Osteoblast (primary cell): ENCODE measurements around the gene DDX1. TPM values are rescaled to one million over a fixed set of nuclear protein-coding genes. Genes with fewer than 3 reads are reported as not detected.

Experiments
- DNase-seq: peaks from one replicate; pipeline ENCODE4 v3.0.0; 2011; ENCODE audit warnings: low spot score, mixed read lengths; ENCODE audit not compliant: insufficient read length; ENCODE audit errors: missing footprints
- H2AFZ ChIP-seq: 2 replicates; pipeline ENCODE4 v1.6.0; 2011; ENCODE audit warnings: mild to moderate bottlenecking, low read length
- H3K27ac ChIP-seq: 2 replicates; pipeline ENCODE4 v1.5.1; 2011; ENCODE audit warnings: mild to moderate bottlenecking, low read depth, low read length, moderate library complexity
- H3K27me3 ChIP-seq: 2 replicates; pipeline ENCODE4 v1.6.0; 2012; ENCODE audit warnings: mild to moderate bottlenecking, control low read depth, inconsistent platforms, low read length, moderate library complexity; ENCODE audit not compliant: insufficient read depth
- H3K36me3 ChIP-seq: 2 replicates; pipeline ENCODE4 v1.5.1; 2011; ENCODE audit warnings: mild to moderate bottlenecking, low read length, control low read depth, moderate library complexity; ENCODE audit not compliant: insufficient read depth
- H3K4me1 ChIP-seq: 2 replicates; pipeline ENCODE4 v1.5.1; 2011; ENCODE audit warnings: mild to moderate bottlenecking, low read length, control low read depth, moderate library complexity; ENCODE audit not compliant: insufficient read depth
- H3K4me2 ChIP-seq: 2 replicates; pipeline ENCODE4 v1.6.0; 2011; ENCODE audit warnings: mild to moderate bottlenecking, low read length; ENCODE audit not compliant: insufficient read depth
- H3K4me3 ChIP-seq: fragments of 200-600 bp; sonication (generic); 3 replicates; pipeline ENCODE4 v1.5.1; 2012; ENCODE audit warnings: mild to moderate bottlenecking, low read length, inconsistent platforms; ENCODE audit not compliant: insufficient read depth
- H3K79me2 ChIP-seq: 2 replicates; pipeline ENCODE4 v1.6.0; 2012; ENCODE audit warnings: mild to moderate bottlenecking, low read length, control low read depth, inconsistent platforms; ENCODE audit not compliant: insufficient read depth
- H3K9me3 ChIP-seq: 2 replicates; pipeline ENCODE4 v1.5.1; 2011; ENCODE audit warnings: low read depth, low read length, control low read depth
- H4K20me1 ChIP-seq: 2 replicates; pipeline ENCODE4 v1.6.0; 2012; ENCODE audit warnings: mild to moderate bottlenecking, low read length, control low read depth; ENCODE audit not compliant: insufficient read depth
- total RNA-seq: library from RNA; depleted of rRNA; stranded (reverse); fragments of >200 nt; gene quantifications from 2 replicates; pipeline ENCODE4 v1.2.3, GENCODE V29; 2012
- TF ChIP-seq, protein P1 (sequence below): IDR thresholded peaks from 2 replicates; pipeline ENCODE4 v1.5.1; 2011; ENCODE audit warnings: mild to moderate bottlenecking, low read depth, low read length, moderate library complexity; ENCODE audit errors: extremely low read depth

DDX1 gene
- total RNA-seq, 1 donor = 76.0 TPM

DNA sequence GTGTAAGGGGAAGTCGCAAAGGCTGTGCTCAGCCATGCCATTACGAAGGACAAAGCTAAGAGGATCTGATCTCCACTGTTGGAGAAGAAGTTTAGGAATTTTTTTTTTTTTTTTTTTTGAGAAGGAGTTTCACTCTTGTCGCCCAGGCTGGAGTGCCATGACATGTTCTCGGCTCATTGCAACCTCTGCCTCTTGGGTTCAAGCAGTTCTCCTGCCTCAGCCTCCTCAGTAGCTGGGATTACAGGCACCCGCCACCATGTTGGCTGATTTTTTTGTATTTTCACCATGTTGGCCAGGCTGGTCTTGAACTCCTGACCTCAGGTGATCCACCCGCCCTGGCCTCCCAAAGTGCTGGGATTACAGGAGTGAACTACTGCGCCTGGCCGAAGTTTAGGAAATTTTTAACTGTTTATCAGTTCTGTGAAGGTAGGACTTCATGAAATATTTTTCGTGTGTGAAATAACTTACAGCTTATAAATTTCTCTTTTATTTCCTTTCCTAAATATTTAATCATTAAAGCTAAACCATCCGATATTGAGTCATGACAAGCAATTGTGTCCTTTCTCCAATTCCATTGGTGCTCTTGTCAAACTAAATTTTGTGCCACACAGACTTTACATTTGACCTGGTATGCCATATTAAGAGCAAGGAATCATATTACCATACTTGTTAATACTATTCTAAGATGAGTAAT is 22.2 kb downstream of the DDX1 start:
- no peaks in the 10 kb centered on the region for H3K27me3 ChIP-seq
- peaks cover 8% of the 10 kb centered on the region for H4K20me1 ChIP-seq

DNA sequence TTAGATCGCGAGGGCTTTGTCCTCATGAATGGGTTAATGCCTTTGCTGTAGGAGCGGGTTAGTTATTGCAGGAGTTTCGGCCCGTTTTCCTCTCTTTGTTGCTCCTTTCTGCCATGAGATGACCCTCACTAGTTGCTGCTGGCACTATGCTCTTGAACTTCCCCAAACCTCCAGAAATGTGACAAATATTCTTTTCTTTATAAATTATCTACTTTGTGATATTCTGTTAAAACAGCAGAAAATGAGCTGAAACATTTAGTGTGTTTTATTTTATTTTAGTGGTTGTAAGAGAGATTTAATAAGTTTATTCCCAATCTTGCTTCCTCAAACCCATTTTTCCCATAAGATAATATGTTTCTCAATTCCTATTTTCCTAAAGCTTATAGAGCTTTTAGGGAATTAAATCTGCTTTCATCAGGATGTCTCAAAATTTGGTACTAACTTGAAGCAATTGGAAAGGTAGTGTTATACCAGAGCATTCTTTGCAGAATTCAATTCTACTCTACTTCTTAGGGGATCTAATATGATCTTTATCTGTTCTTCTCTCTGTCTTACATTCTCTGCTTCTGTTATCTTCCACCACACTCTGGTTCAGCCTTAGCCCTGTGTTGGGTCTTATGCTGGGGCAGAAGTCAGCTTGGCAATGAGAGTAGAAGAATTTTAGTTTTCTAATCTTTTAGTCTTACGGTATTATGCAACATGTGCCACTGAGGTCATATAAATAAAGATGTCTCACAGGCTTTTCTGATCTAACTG is 23.1 kb downstream of the DDX1 start:
- Histone ChIP-seq H3K79me2 (no peaks in the 10 kb centered on the region), H3K4me1 (no peaks in the 10 kb centered on the region), H3K36me3 (peaks cover 48% of the 10 kb centered on the region), H3K27ac (no peak overlapping the region), H3K4me3 (no peak overlapping the region), H3K27me3 (no peaks in the 10 kb centered on the region), H2AFZ (no peak overlapping the region), H3K4me2 (no peak overlapping the region), H4K20me1 (peaks cover 6% of the 10 kb centered on the region), H3K9me3 (no peaks in the 10 kb centered on the region)
- TF ChIP-seq, protein P1, sequence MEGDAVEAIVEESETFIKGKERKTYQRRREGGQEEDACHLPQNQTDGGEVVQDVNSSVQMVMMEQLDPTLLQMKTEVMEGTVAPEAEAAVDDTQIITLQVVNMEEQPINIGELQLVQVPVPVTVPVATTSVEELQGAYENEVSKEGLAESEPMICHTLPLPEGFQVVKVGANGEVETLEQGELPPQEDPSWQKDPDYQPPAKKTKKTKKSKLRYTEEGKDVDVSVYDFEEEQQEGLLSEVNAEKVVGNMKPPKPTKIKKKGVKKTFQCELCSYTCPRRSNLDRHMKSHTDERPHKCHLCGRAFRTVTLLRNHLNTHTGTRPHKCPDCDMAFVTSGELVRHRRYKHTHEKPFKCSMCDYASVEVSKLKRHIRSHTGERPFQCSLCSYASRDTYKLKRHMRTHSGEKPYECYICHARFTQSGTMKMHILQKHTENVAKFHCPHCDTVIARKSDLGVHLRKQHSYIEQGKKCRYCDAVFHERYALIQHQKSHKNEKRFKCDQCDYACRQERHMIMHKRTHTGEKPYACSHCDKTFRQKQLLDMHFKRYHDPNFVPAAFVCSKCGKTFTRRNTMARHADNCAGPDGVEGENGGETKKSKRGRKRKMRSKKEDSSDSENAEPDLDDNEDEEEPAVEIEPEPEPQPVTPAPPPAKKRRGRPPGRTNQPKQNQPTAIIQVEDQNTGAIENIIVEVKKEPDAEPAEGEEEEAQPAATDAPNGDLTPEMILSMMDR = no peak
- no peak for DNase-seq

More for the DNA sequence above, 22.2 kb downstream of the DDX1 start:
- Histone ChIP-seq H3K4me2 (no peak overlapping the region), H3K4me1 (no peaks in the 10 kb centered on the region), H3K4me3 (no peak overlapping the region), H2AFZ (no peak overlapping the region), H3K27ac (no peak overlapping the region), H3K79me2 (no peaks in the 10 kb centered on the region), H3K36me3 (peaks cover 52% of the 10 kb centered on the region), H3K9me3 (no peaks in the 10 kb centered on the region)
- DNase-seq = peak; percentile 75
- TF ChIP-seq, protein P1 = no peak

DNA sequence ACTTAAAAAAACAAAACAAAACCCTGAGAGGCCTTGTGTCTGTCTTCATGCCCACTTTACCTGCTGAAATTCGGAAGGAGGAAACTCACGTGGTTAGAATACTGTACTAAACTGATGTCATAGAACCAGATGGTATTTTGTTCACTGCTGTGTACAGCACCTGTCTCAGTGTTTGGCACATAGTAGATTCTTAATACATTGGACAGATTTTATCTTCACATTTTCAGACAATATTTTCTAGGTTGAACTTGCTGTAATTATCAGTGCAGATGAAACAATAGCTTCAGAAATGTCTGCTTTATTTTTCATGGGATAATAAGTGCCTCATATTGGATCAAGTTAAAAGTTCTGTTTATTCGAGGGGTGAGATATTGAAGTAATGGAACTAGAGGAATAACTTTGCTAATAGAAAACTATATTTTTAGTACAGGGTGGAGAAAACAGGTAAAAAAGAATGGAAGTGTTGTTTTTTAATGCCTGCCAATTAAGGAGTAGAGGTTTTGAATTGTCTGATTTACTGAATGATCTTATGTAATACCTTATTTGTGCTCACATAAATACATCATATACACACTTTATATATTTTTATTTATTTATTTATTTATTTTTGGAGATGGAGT is 23.7 kb downstream of the DDX1 start:
- no peak for DNase-seq
- H3K4me3 ChIP-seq = no peak overlapping the region
- no peak overlapping the region for H3K4me2 ChIP-seq
- TF ChIP-seq, protein P1 = no peak
- no peak overlapping the region for H2AFZ ChIP-seq
- peaks cover 48% of the 10 kb centered on the region for H3K36me3 ChIP-seq
- H3K79me2 ChIP-seq = no peaks in the 10 kb centered on the region
- H3K9me3 ChIP-seq = no peaks in the 10 kb centered on the region
- no peaks in the 10 kb centered on the region for H3K4me1 ChIP-seq
- H3K27ac ChIP-seq = no peak overlapping the region
- no peaks in the 10 kb centered on the region for H3K27me3 ChIP-seq
- H4K20me1 ChIP-seq = peaks cover 6% of the 10 kb centered on the region

DNA sequence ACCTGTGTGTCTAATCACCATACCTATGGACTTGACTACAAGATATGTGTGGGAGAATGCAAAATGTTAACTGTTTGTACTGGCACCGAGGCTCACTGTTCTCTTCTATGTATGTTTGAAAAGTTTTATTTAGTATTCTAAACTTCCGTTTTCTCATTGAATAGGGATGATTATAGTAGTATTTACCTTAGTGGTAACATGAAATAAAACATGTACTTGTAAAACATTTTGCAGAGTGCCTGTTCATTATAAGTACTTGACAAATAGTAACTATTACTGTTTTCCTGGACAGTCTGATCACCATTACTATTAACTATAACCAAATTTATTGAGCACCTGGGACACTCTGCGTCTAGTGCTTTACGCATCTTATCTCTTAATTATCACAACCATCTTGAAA is 24.8 kb downstream of the DDX1 start:
- Histone ChIP-seq H3K4me3 (no peak overlapping the region), H3K27ac (no peak overlapping the region), H3K9me3 (no peaks in the 10 kb centered on the region), H3K36me3 (peaks cover 56% of the 10 kb centered on the region), H2AFZ (no peak overlapping the region), H4K20me1 (peaks cover 6% of the 10 kb centered on the region), H3K27me3 (no peaks in the 10 kb centered on the region), H3K4me2 (no peak overlapping the region), H3K4me1 (no peaks in the 10 kb centered on the region), H3K79me2 (no peaks in the 10 kb centered on the region)
- no peak for DNase-seq
- TF ChIP-seq, protein P1 = no peak
